GM11168 (cell line): Measurements from ENCODE around the gene ZSWIM1.
"Not testable (repeated sequence)": the region's sequence is repeated elsewhere in the genome, so short reads cannot be mapped to it uniquely, and the experiment has no call there.

Experiments used
- in situ Hi-C: fragments of 300-500 bp; cut with MboI; formaldehyde crosslinking; loops from one replicate; pipeline ENCODE4 v1.12.0; 2022; ENCODE audit warnings: low sequenced_read_pairs; ENCODE audit not compliant: unreplicated experiment

Gene ZSWIM1

DNA sequence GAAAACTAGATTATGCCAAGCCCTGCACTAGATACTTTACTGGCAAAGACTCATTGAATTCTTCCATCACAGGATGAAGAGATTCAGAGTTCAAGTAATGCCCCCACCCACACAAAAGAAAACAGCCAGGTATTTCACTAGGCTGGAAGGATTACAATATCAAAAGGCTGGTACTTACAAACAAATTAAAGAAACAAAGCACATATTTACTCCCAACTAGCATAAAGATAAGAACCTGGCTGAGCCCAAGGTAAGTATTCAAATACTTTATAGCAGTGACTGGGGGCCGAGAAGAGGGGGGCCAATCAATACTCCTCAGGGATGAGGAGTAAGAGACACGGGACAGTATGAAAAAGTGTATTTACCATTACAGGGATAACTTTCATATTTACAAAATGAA, 27.5 kb upstream of the ZSWIM1 start:
- in situ Hi-C loops: no loop called here

DNA sequence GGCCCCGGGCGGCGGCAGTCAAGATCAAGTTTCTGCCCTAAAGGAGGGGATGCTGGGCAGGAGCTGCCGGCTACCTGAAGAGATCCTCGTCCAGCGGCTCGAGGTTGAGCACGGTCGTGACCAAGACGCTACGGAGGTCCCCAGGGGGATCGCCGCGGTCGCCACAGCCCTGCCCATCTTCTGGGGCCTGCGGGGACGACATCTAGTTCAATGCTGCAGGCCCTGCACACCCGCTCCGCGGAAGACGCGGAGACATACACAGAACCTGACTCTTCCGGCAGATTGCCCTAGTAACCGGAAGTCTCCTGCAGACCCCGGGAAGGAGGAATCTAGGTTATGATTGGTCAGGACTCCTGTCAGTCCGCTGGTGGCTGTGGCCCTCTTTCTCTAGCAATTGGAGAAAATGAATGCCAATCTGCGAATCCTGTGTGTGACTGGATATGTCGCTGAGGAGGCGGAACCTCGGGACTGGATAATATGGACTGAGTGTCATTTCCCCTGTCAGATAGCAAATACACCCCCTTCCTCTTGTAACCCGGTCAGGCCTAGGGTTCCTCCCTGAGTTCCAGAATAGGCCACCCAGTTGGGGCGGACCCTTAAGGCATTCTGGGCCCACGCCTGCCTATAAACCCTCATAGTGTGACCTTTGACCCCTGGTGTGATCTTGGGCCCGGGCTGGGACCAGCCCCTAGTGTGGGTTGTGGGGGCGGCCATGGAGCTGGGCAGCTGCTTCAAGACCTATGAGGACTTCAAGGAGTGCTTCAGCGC, 23.7 kb upstream of the ZSWIM1 start, which contains the start of the genes ACOT8 and ZSWIM3:
TSS of gene ACOT8 (minus strand) at position 279 of the 768 bp plus-strand sequence. CDS start at position 202, 77 bp downstream.
TSS of gene ZSWIM3 (plus strand) at position 501 of the 768 bp plus-strand sequence. CDS start at position 713, 212 bp downstream.
- in situ Hi-C loops: no loop called here

DNA sequence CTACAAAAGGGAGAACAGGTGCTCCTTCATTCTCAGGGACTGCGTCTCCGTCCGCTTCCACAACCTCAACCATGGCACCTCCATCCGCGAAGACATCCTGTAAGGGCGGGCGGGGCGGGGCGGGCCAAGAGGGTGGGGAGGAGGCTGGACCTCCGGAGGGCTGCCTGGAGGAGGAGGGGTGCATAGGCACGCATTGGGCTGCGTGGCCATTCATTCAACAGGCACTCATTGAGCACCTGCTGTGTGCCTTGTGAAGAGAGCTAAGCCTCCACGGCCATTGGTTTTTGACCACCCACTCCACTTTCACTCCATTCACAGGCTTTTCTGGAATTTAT, 23.2 kb upstream of the ZSWIM1 start:
- in situ Hi-C loops: no loop called here

DNA sequence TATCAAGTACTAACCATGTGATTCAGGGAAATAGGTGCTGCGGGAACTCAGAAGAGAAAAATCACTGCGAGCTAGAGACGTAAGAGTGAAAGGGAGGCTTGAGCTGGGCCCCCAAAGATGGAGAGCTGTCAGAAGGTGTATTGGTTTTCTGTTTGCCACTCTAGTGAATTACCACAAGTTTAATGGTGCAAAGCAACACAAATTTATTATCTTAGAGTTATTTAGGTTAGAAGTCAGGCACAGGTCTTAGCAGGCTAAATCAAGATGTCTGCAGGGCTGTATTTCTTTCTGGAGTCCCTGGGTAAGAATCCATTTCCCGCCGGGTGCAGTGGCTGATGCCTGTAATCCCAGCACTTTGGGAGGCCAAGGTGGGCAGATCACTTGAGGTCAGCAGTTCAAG, 21.1 kb upstream of the ZSWIM1 start:
- in situ Hi-C loops: no loop called here

DNA sequence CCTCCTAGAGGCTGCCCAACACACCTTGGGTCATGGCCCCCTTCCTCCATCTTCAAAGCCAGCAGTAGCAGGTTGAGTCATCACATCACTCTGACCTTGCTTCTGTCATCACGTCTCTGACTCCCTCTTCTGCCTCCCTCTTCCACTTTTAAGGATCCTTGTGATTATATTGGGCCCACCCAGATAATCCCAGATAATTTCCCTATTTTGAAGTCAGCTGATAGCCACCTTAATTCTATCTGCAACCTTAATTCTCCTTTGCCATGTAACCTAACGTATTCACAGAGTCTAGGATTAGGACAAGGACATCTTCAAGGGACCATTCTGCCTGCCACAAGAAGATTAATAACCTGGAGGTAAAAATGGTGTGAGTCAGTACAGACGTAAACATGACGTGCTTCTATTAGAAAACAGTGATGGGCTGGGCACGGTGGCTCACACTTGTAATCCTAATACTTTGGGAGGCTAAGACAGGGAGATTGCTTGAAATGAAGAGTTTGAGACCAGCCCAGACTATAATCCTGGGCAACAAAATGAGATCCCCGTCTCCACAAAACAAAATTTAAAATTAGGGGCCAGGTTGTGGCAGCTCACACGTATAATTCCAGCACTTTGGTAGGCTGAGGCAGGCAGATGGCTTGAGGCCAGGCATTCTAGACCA, 20.3 kb upstream of the ZSWIM1 start:
- in situ Hi-C loops: no loop called here

DNA sequence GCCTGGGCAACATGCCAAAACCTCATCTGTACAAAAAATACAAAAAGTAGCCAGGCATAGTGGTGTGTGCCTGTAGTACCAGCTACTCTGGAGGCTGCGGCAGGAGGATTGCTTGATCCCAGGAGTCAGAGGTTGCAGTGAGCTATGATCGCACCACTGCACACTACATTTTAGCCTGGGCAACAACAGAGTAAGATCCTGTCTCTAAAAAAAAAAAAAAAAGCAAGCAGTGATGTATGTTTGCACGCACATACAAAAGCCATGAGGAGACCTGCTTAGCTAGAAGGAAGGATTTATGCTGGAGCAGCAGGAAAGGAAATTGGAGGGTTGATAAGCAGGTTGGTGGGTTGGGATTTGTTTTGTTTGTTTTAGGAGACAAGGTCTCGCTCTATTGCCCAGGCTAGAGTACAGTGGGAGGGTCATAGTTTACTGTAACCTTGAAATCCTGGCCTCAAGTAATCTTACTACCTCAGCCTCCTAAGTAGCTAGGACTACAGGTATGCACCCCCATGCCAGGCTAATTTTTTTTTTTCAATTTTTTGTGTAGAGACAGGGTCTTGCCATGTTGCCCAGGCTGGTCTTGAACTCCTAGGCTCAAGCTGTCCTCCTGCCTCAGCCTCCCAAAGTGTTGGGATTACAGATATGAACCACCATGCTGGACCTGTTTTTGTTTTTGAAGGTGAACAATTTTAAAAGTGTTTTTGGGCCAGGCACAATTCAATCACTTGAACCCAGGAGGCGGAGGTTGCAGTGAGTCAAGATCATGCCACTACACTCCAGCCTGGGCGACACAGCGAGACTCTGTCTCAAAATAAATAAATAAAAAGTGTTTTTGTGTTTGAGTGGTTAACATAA, 19.6 kb upstream of the ZSWIM1 start:
- in situ Hi-C loops: no loop called here

DNA sequence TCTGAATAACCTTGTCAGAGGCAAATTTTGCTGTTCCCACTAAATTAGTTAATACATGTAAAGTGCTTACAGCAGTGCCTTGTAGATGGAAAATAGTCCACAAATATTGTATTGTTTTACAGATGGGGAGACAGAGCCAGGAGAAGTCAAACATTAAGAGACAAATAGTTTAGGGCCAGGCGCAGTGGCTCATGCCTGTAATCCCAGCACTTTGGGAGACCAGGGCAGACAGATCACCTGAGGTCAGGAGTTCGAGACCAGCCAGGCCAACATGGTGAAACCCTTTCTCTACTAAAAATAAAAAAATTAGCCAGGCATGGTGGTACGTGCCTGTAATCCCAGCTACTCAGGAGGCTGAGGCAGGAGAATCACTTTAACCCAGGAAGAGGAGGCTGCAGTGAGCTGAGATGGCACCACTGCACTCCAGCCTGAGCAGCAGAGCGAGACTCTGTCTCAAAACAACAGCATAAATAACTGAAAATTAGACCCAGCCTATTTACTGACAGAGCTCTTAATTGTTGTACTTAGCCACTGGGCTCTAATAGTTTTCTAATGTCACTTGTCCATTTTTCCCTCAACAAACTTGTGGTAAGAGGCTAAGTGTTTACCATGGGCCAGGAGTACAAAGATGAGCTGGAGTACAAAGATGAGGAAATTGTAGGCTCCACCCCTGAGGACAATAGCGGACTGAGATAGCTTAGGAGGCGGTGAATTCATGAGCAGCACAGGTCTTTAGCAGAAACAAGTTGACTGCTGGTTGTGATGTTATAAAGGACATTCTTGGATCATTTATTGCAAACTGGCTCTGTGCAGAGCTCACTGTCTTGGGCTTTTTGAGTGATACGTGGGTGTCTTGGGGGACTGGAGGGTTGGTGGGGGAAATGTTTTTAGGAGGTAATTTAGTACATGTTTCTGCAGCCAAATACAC, 17.2 kb upstream of the ZSWIM1 start:
- in situ Hi-C loops: no loop called here

DNA sequence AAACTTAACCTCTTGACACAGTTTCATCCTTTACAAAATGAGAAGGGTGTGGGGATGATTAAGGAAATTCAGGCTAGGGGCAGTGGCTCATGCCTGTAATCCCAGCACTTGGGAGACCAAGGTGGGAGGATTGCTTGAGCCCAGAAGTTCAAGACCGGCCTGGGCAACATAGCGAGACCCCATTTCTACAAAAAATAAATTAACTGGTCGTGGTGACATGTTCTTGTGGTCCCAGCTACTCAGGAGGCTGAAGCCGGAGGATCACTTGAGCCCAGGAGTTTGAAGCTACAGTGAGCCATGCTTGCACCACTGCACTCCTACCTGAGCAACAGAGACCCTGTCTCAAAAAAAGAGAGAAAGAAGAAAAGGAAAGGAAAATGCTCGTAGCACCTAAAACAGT, 14.6 kb upstream of the ZSWIM1 start:
- in situ Hi-C loops: no loop called here

DNA sequence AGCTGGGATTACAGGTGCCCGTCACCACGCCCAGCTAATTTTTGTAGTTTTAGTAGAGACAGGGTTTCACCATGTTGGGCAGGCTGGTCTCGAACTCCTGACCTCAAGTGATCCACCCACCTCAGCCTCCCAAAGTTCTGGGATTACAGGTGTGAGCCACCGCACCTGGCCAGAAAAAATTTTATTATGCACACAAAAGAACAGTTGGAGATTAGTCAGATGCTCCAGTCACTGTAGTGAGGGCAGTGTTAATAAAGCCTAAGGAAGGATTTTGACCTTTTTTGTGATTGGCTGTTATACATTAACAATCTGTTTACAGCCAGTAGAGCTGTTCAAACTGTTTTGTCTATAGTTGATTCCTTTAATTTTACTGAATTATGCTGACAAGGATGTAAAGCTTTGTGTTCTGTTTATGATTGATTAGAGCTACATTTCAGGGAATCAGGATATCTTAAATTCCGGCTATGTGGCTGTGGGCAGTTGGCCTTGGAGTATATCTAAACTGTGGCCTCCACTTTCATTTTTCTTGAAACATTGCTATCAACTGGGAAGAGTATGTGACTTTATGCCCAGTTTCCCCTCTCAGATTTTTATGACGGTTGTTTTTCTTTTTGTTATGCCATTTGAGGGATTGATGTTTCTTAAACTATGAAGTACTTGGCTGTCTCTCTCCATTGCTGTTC, 13.8 kb upstream of the ZSWIM1 start:
- in situ Hi-C loops: no loop called here

DNA sequence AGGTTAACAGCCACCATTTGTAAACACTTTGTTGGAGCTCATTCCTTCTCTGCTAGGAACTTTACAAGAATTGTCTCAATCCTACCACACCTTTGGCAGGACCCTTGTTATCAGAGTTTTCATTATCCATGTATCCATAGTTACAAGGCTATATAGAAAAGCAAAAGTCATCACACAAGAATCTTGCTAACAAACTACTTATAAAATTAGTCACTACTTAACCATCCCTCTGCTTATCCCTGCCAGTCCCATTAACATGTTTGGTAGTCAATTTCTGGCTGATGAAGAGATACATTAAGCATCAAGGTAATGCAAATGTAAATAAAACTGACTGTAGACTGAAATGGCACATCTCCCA, 13.2 kb upstream of the ZSWIM1 start:
- in situ Hi-C loops: no loop called here

DNA sequence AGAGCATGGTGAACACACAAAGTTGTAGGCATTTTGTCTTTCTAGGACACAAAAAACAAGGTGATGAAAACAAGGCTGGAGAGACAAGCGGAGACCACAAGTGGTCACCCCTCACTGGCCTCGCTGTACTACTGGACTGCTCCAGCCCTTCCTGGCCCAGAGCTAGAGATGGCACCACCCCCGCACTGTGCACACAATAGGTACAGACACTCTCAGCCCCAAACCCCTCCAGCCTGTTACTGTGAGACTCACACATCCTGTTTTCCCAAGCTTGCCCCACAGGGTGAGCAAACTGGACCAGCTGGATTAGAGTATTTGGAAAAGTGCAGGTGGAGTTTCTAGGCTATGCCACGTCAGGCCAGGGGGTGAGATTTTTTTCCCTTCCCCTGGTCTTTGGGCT, 8.4 kb upstream of the ZSWIM1 start:
- in situ Hi-C loops: no loop called here

DNA sequence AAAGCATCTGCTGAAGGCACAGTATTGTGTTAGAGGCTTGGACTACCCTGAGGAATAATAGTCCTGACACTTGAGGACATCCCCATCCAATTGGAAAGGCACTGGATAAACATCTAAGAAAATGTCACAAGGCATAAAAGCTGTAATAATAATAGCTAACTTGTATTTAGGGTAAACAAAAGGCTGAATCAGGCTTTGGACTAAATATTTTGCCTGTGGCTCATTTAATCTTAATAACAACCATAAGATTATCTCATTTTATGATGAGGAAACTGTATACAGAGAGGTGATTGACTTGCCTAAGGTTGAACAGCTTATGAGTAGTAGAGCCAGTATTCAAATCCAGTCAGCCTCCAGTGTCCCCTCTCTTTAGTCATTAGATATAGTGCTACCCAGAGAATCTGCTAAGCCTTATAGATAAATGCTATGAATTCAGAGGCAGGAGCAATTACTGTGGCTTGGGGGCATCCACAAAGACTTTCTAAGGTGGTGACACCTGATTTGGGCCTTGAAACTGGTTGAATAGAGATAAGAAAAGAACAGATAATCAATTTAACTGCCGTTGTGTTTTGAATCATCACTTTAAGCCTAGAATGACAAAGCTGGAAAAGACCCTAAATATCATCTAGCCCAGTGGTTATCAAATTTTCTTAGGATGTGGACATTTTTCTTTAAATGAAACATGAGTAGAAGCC, 7.5 kb upstream of the ZSWIM1 start:
- in situ Hi-C loops: no loop called here

DNA sequence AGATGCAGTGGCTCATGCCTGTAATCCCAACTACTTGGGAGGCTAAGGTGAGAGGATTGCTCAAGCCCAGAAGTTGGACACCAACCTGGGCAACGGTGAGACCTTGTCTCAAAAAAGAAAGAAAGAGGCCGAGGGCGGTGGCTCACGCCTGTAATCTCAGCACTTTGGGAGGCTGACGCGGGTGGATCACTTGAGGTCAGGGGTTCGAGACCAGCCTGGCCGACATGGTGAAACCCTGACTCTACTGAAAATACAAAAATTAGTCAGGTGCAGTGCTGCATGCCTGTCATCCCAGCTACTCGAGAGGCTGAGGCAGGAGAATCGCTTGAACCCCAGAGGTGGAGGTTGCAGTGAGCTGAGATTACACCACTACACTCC, 6.9 kb upstream of the ZSWIM1 start:
- in situ Hi-C loops: not testable (repeated sequence)

DNA sequence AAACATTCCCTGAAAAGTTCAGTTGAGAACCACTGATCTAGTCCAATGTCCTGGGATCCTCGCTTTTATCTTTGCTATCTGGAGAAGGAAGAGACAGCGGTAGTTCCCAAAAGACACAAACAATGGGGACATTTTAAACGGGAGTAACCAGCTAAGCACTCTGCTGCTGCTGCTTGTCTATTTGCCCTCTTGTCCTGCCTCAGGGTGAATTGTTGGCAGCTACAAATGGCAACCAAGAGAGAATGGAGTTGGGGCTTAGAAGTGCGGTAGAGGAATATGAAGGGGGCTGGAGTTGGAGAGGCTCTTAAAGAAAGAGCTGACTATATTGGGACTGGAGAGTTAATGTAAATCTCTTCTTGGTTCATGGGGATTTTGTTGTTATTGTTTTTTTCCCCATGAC, 6.5 kb upstream of the ZSWIM1 start:
- in situ Hi-C loops: no loop called here

DNA sequence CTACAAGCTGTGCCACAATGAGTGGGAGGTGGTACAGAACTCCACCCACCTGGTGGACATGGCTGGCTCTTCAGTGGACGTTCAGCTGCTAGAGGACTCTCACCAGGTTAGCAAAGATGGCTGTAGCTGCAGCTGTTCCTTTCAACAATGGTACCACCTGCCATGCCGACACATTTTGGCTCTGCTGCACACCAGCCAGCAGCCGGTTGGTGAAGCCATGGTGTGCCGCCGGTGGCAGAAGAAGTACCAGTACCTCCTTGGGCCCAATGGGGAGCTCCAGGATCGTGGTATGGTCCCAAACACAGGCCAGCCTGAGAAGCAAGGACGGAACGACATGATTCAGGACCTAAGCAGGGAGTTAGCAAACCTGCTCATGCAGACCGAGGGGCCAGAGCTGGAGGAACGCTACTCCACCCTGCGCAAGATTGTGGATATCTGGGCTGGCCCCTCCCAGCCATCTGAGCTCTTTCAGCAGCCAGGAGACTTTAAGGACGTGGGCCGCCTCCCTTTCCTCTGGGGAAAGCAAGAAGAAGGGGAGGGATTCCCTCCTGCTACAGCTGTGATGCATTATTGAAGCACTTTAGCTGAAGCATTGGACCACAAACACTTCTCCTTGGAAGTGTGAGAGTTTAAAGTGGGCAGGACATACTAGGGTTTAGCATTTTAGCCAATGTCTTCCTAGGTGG, 2.8 kb upstream of the ZSWIM1 start:
- in situ Hi-C loops: no loop called here

DNA sequence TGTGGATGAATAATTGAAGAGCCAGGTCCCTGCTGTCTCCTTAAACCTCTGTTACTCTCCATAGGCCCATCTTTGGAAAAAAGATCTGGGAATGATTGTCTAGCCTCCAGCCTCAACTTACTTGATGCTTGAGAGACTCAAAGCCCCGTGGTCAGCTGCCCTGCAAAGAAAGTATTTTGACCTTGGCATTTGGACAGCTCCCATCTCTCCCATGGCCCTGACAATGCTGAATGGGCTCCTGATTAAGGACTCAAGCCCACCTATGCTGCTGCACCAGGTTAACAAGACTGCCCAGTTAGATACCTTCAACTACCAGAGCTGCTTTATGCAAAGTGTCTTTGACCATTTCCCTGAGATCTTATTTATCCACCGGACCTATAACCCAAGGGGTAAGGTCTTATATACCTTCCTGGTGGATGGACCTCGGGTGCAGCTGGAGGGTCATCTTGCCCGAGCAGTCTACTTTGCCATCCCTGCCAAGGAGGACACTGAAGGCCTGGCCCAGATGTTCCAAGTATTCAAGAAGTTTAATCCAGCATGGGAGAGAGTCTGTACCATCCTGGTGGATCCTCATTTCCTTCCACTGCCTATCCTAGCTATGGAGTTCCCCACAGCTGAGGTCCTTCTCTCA, 1.6 kb downstream of the ZSWIM1 start:
- in situ Hi-C loops: no loop called here

DNA sequence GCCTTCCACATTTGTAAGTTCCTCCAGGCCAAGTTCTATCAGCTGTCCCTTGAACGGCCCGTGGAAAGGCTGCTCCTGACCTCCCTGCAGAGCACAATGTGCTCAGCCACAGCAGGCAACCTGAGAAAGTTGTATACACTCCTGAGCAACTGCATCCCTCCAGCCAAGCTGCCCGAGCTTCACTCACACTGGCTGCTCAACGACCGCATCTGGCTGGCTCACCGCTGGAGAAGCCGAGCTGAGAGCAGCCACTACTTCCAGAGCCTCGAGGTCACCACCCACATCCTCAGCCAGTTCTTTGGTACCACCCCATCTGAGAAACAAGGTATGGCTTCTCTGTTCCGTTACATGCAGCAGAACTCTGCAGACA, 2.1 kb downstream of the ZSWIM1 start:
- in situ Hi-C loops: no loop called here
